Mononuclear cell (primary cell): ENCODE data around the gene ARSB. TPM values are rescaled to one million over a fixed set of nuclear protein-coding genes. Genes with fewer than 3 reads are reported as not detected.

Experiments
- H3K27me3 ChIP-seq: 2 replicates; pipeline ENCODE4 v1.6.0; 2011; ENCODE audit warnings: low read length, control low read depth; ENCODE audit not compliant: insufficient read depth
- H3K4me1 ChIP-seq: 2 replicates; pipeline ENCODE4 v1.5.1; 2011; ENCODE audit warnings: mild to moderate bottlenecking, low read length, control low read depth; ENCODE audit not compliant: insufficient read depth
- H3K4me3 ChIP-seq: 2 replicates; pipeline ENCODE4 v1.5.1; 2011; ENCODE audit warnings: mild to moderate bottlenecking, low read length, moderate library complexity
- H3K9me3 ChIP-seq: 2 replicates; pipeline ENCODE4 v1.5.1; 2011; ENCODE audit warnings: low read depth, mild to moderate bottlenecking, control low read depth, low read length
- total RNA-seq: library from RNA; depleted of rRNA; stranded (reverse); fragments of >200 nt; gene quantifications from one replicate; pipeline ENCODE4 v1.2.3, GENCODE V29; 2012

ARSB gene
- total RNA-seq, 1 donor = 16.2 TPM

- Histone ChIP-seq H3K27me3 (no peaks in the 10 kb centered on the region), H3K4me3 (no peak overlapping the region), H3K4me1 (no peaks in the 10 kb centered on the region), H3K9me3 (no peaks in the 10 kb centered on the region)
Measured at GRCh38 chr5:78808818-78809217, 176.3 kb downstream of the ARSB start.

GRCh38 chr5:78808380-78808779 lies 176.7 kb downstream of the ARSB start:
- Histone ChIP-seq H3K27me3 (no peaks in the 10 kb centered on the region), H3K9me3 (no peaks in the 10 kb centered on the region), H3K4me3 (no peak overlapping the region), H3K4me1 (no peaks in the 10 kb centered on the region)

GRCh38 chr5:78806544-78806943 lies 178.6 kb downstream of the ARSB start:
- Histone ChIP-seq H3K4me1 (no peaks in the 10 kb centered on the region), H3K4me3 (no peak overlapping the region), H3K9me3 (no peaks in the 10 kb centered on the region), H3K27me3 (no peaks in the 10 kb centered on the region)

DNA sequence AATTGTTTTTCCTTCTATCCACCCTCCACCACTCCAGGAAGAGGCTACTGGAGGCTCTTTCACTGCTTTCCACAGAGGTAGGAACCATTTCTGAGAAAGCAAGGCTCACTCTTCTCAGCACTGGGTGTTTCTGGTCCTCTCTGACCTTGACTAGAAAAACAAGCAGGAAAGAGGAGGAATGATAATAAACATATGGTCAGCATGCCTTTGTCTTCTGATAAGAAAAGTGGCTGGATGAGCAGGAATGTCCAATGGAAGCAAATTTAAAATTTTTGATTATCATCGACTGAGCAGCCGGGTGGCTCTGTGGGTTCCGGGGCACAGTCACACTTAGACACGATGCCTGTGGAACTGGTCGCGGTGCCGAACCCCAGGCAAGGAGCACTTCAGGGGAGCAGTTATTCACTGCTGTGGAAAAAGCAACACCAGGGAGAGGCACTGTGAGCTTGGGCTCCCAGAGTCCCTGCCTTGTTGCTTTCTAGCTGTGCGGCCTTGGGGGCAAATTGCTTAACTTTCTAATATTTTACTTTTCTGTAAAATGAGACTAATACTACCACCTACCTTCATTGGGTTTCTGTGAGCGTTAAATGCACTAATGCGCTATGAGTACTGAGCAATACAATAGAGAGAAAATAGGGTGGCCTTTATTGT lies 179.5 kb downstream of the ARSB start:
- Histone ChIP-seq H3K4me1 (no peaks in the 10 kb centered on the region), H3K27me3 (no peaks in the 10 kb centered on the region), H3K4me3 (no peak overlapping the region), H3K9me3 (no peaks in the 10 kb centered on the region)

DNA sequence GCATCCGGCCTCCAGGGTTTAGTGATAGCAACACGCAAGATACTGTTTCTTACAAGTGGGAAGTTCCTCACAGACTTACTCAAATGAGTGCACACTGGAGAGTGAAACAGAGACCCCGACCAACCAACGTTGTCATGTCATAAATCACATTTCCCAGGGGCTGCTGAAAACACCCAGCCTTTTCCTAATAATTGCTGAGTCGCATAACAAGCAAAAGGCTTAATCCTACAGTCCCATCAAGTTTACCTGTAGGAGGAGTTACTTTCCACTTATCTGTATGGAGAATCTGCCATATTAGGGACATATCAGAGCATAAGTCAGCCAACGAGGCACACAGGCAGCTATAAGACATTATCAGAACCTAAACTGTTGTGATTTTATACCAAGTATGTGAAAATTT lies 180.1 kb downstream of the ARSB start:
- Histone ChIP-seq H3K4me3 (no peak overlapping the region), H3K27me3 (no peaks in the 10 kb centered on the region), H3K4me1 (no peaks in the 10 kb centered on the region), H3K9me3 (no peaks in the 10 kb centered on the region)

- Histone ChIP-seq H3K4me1 (no peaks in the 10 kb centered on the region), H3K4me3 (no peak overlapping the region), H3K9me3 (no peaks in the 10 kb centered on the region), H3K27me3 (no peaks in the 10 kb centered on the region)
Measured at GRCh38 chr5:78803941-78804340, 181.2 kb downstream of the ARSB start.

DNA sequence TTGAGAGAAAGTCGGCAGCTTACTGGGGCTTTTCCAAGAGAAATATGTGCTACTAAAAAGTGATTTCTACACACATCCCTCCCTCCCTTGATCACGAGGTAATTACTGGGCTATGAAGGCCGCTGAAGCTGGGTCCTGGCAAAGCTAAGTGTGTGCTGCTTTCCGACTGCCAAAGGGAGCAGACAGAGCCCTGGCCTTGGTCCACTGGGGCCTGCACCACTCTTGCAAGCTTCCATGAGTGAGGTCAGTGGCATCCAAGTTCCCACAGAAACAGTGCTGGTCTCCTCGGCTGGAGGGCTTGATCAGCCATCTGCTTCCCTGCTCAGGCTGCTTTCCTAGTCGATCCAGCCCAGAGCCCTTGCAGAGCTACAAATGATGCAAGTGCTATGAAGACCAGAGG lies 181.8 kb downstream of the ARSB start:
- no peaks in the 10 kb centered on the region for H3K9me3 ChIP-seq
- H3K4me1 ChIP-seq = no peaks in the 10 kb centered on the region
- H3K4me3 ChIP-seq = no peak overlapping the region
- H3K27me3 ChIP-seq = no peaks in the 10 kb centered on the region

- H3K27me3 ChIP-seq = no peaks in the 10 kb centered on the region
- H3K4me3 ChIP-seq = no peak overlapping the region
- no peaks in the 10 kb centered on the region for H3K4me1 ChIP-seq
- H3K9me3 ChIP-seq = no peaks in the 10 kb centered on the region
Measured at GRCh38 chr5:78801413-78801812, 183.7 kb downstream of the ARSB start.

DNA sequence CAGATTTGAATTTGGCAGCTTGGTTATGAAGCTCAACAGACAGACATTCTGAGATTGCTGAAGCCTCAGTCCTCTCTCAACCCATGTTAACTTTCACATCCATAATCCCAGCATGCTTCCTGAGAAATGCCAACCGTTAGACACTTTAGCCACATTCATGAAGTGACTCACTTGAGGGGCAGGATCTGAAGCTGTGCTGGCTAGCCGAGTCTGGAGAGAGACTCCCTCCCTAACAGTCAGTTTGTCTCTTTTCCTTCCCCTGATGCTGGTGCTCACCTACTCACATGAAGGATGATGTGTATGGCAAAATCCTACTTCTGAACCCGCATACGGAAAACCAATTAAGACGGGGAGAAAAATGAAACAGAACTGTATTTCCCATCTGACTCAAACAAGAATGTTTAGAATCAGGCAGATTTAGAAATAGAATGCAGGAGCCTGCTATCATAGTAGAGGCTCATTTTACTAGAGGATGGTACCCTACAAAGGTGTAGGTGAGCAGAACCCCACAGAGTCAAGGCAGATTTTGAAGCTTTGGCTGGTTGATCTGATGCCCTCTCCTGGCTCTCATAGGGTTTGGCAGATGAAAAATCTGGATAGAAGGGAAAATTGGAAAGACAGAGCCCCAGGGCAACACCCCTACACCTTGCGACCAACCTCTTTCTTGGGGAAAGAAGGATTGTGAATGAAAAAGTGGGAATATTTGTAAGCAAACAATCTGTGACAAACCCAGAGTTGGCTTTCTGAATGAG lies 185.7 kb downstream of the ARSB start:
- H3K27me3 ChIP-seq = no peaks in the 10 kb centered on the region
- H3K9me3 ChIP-seq = no peaks in the 10 kb centered on the region

GRCh38 chr5:78798673-78799029 lies 186.5 kb downstream of the ARSB start:
- no peaks in the 10 kb centered on the region for H3K4me1 ChIP-seq
- no peaks in the 10 kb centered on the region for H3K9me3 ChIP-seq
- H3K4me3 ChIP-seq = no peak overlapping the region
- H3K27me3 ChIP-seq = no peaks in the 10 kb centered on the region

More for the DNA sequence above, 185.7 kb downstream of the ARSB start:
- Histone ChIP-seq H3K4me3 (no peak overlapping the region), H3K4me1 (no peaks in the 10 kb centered on the region)

- no peak overlapping the region for H3K4me3 ChIP-seq
- H3K27me3 ChIP-seq = no peaks in the 10 kb centered on the region
- no peaks in the 10 kb centered on the region for H3K9me3 ChIP-seq
- peaks cover 1% of the 10 kb centered on the region for H3K4me1 ChIP-seq
Measured at GRCh38 chr5:78797936-78798672, 187.0 kb downstream of the ARSB start.

DNA sequence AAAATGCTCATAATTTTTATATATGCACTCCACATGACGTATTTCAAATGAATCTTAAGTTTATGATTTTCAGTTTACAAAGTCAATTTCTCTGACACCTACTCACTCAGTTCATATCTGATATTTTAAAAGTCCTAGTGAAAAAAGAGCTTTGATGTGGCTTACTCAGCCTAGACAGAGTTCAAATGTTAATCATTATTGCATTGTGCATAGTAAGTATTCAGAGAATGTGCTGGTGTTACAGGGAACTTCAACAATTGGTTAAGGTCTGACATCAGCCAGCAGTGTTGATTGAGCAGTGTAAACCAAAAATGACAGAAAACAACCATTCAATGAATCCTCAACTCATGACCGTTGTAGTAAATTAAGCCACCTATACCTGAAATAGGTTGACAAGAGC lies 189.4 kb downstream of the ARSB start:
- H3K4me1 ChIP-seq = peaks cover 11% of the 10 kb centered on the region
- H3K27me3 ChIP-seq = no peaks in the 10 kb centered on the region
- no peak overlapping the region for H3K4me3 ChIP-seq
- no peaks in the 10 kb centered on the region for H3K9me3 ChIP-seq

DNA sequence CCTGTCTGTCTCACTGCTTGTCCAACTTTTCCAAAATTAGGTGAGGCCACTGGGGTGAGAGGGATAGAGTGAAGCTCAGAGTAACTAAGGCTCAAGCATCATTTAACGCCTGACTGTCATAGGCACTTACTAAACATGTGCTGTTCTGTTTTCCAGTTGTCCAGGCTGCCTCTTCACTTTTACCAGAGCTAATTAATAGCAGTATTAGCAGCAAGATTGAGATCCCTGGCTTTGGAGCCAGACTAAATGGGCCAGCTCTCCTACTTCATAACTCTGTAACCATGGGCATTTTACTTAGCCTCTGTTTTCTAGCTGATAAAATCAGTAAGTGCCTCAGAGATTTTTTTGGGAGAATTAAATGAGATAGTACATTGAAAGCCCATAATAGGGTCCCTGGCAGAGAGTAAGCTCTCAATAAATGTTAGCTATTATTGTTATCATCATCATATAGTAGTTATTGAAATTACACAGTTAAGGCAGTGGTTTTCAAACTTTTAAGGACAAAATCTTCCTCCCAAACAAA lies 190.4 kb downstream of the ARSB start:
- Histone ChIP-seq H3K4me3 (no peak overlapping the region), H3K4me1 (peaks cover 11% of the 10 kb centered on the region), H3K27me3 (no peaks in the 10 kb centered on the region), H3K9me3 (no peaks in the 10 kb centered on the region)

GRCh38 chr5:78793907-78794662 lies 191.0 kb downstream of the ARSB start:
- H3K9me3 ChIP-seq = no peaks in the 10 kb centered on the region
- no peaks in the 10 kb centered on the region for H3K27me3 ChIP-seq
- H3K4me1 ChIP-seq = peaks cover 11% of the 10 kb centered on the region
- H3K4me3 ChIP-seq = no peak overlapping the region
